Neural progenitor cell (in vitro differentiated cells): Measurements from ENCODE around the gene ALKBH2. TPM values are rescaled to one million over a fixed set of nuclear protein-coding genes. Genes with fewer than 3 reads are reported as not detected.
A peak's percentile ranks its signal among the peaks of the same experiment; 100 is the strongest.

Experiments used
- DNase-seq: peaks from one replicate; pipeline ENCODE4 v3.0.0-alpha.2; 2016; ENCODE audit warnings: low spot score
- H2AFZ ChIP-seq: fragments of 200-600 bp; sonication (generic); replicated peaks from 2 replicates; pipeline ENCODE4 v1.6.1; 2016; ENCODE audit warnings: antibody characterized with exemption
- H3F3A ChIP-seq: fragments of 200-600 bp; sonication (generic); 2 replicates; pipeline ENCODE4 v1.6.1; 2016; ENCODE audit warnings: antibody characterized with exemption, low read depth
- H3K27ac ChIP-seq: fragments of 200-600 bp; sonication (generic); 2 replicates; pipeline ENCODE4 v1.5.1; 2016; ENCODE audit warnings: mild to moderate bottlenecking
- H3K27me3 ChIP-seq: fragments of 200-600 bp; sonication (generic); 2 replicates; pipeline ENCODE4 v1.6.1; 2016; ENCODE audit warnings: mild to moderate bottlenecking, moderate library complexity
- H3K36me3 ChIP-seq: fragments of 200-600 bp; sonication (generic); 2 replicates; pipeline ENCODE4 v1.5.1; 2016
- H3K4me1 ChIP-seq: fragments of 200-600 bp; sonication (generic); 2 replicates; pipeline ENCODE4 v1.6.1; 2016; ENCODE audit warnings: mixed run types
- H3K4me2 ChIP-seq: fragments of 200-600 bp; sonication (generic); 2 replicates; pipeline ENCODE4 v1.6.1; 2016
- H3K4me3 ChIP-seq: fragments of 200-600 bp; sonication (generic); 2 replicates; pipeline ENCODE4 v1.5.1; 2016
- H3K79me2 ChIP-seq: fragments of 200-600 bp; sonication (generic); 2 replicates; pipeline ENCODE4 v1.6.1; 2016; ENCODE audit warnings: low read depth
- H3K9ac ChIP-seq: fragments of 200-600 bp; sonication (generic); 2 replicates; pipeline ENCODE4 v1.6.1; 2016
- H3K9me3 ChIP-seq: fragments of 200-600 bp; sonication (generic); 2 replicates; pipeline ENCODE4 v1.5.1; 2016; ENCODE audit warnings: low read depth
- H4K20me1 ChIP-seq: fragments of 200-600 bp; sonication (generic); 2 replicates; pipeline ENCODE4 v1.6.1; 2016; ENCODE audit warnings: low read depth
- H3K27ac Mint-ChIP-seq: 3 replicates; pipeline ENCODE4 v1.8.0; 2021; ENCODE audit warnings: mixed read lengths
- H3K27me3 Mint-ChIP-seq: 2 replicates; pipeline ENCODE4 v1.8.0; 2022; ENCODE audit warnings: low read depth, mild to moderate bottlenecking, inconsistent platforms, moderate library complexity, mixed read lengths; ENCODE audit not compliant: insufficient read depth
- H3K36me3 Mint-ChIP-seq: 3 replicates; pipeline ENCODE4 v1.8.0; 2021; ENCODE audit warnings: mixed read lengths
- H3K4me1 Mint-ChIP-seq: 3 replicates; pipeline ENCODE4 v1.8.0; 2021; ENCODE audit warnings: mixed read lengths
- H3K4me3 Mint-ChIP-seq: 3 replicates; pipeline ENCODE4 v1.8.0; 2021; ENCODE audit warnings: mild to moderate bottlenecking, moderate library complexity, mixed read lengths
- H3K9me3 Mint-ChIP-seq: 3 replicates; pipeline ENCODE4 v1.8.0; 2020; ENCODE audit warnings: mixed read lengths
- EZH2 ChIP-seq: fragments of 200-600 bp; sonication (generic); IDR thresholded peaks from 2 replicates; pipeline ENCODE4 v1.6.1; 2017; ENCODE audit warnings: antibody characterized with exemption, mild to moderate bottlenecking, moderate library complexity
- EZH2phosphoT487 ChIP-seq: fragments of 200-600 bp; sonication (generic); IDR thresholded peaks from 2 replicates; pipeline ENCODE4 v1.6.1; 2017; ENCODE audit warnings: antibody characterized with exemption
- total RNA-seq: library from RNA; depleted of rRNA; stranded (reverse); fragments of >200 nt; gene quantifications from 2 replicates; pipeline ENCODE4 v1.2.3, GENCODE V29; 2015; ENCODE audit warnings: low replicate concordance
- TF ChIP-seq, protein P1 (sequence below): fragments of 200-600 bp; sonication (generic); IDR thresholded peaks from 2 replicates; pipeline ENCODE4 v1.5.1; 2017; ENCODE audit warnings: antibody characterized with exemption, mild to moderate bottlenecking

Gene ALKBH2
- total RNA-seq, 1 donor from 2014 or later = 18.5 TPM

DNA sequence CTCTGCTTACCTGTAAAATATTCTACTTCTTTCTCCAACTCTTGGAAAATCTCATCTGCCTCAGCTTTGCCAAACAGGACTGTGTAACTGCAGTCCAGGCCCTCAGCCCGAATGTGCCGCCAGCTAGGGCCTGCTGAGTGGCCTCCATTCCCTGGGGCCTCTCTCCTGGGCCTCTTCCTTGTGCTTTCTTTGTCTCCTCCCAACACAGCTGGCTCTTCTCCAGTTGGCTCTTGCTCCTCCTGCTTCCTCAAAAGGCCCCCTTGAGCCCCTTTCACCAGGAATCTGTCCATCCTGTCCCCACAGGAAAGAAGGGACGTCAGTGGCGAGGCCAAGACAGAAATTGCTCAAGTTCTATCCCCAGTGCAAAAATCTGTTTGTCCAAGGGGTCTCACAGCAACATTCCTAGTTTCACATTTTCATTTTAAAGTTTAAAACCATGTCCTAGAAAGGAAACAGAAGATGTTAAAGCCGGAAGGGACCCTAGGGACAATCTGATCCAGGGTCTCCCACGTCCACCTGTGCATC is 713 bp downstream of the ALKBH2 start:
- Histone ChIP-seq H3K36me3 (no peaks in the 10 kb centered on the region), H3K4me2 (peak overlapping the region; percentile 28), H4K20me1 (no peaks in the 10 kb centered on the region), H3K27ac (no peak overlapping the region), H3K4me1 (peaks cover 6% of the 10 kb centered on the region), H3K9me3 (no peaks in the 10 kb centered on the region), H3F3A (peaks cover 12% of the 10 kb centered on the region), H3K27me3 (no peaks in the 10 kb centered on the region), H3K4me3 (peak overlapping the region; percentile 18), H3K9ac (no peak overlapping the region), H3K79me2 (peaks cover 11% of the 10 kb centered on the region), H2AFZ (peak overlapping the region; percentile 90)
- peaks cover 17% of the 10 kb centered on the region for H3K36me3 Mint-ChIP-seq
- peaks cover 37% of the 10 kb centered on the region for H3K4me1 Mint-ChIP-seq
- no peak for DNase-seq
- TF ChIP-seq, protein P1, sequence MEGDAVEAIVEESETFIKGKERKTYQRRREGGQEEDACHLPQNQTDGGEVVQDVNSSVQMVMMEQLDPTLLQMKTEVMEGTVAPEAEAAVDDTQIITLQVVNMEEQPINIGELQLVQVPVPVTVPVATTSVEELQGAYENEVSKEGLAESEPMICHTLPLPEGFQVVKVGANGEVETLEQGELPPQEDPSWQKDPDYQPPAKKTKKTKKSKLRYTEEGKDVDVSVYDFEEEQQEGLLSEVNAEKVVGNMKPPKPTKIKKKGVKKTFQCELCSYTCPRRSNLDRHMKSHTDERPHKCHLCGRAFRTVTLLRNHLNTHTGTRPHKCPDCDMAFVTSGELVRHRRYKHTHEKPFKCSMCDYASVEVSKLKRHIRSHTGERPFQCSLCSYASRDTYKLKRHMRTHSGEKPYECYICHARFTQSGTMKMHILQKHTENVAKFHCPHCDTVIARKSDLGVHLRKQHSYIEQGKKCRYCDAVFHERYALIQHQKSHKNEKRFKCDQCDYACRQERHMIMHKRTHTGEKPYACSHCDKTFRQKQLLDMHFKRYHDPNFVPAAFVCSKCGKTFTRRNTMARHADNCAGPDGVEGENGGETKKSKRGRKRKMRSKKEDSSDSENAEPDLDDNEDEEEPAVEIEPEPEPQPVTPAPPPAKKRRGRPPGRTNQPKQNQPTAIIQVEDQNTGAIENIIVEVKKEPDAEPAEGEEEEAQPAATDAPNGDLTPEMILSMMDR = no peak
- TF ChIP-seq EZH2phosphoT487 (no peak), EZH2 (no peak)
- H3K27ac Mint-ChIP-seq = peak overlapping the region; percentile 91
- peaks cover 4% of the 10 kb centered on the region for H3K27me3 Mint-ChIP-seq
- no peaks in the 10 kb centered on the region for H3K9me3 Mint-ChIP-seq
- H3K4me3 Mint-ChIP-seq = peak overlapping the region; percentile 84

GRCh38 chr12:109089683-109090082 is 3.6 kb downstream of the ALKBH2 start:
- no peak for TF ChIP-seq EZH2
- TF ChIP-seq, protein P1 = no peak
- no peak for TF ChIP-seq EZH2phosphoT487
- no peak overlapping the region for H2AFZ ChIP-seq
- H3K9me3 ChIP-seq = no peaks in the 10 kb centered on the region
- H4K20me1 ChIP-seq = no peaks in the 10 kb centered on the region
- Mint-ChIP-seq H3K4me1 (peaks cover 31% of the 10 kb centered on the region), H3K27ac (no peak overlapping the region), H3K27me3 (peaks cover 2% of the 10 kb centered on the region), H3K4me3 (no peak overlapping the region), H3K36me3 (peaks cover 17% of the 10 kb centered on the region), H3K9me3 (no peaks in the 10 kb centered on the region)
- no peak for DNase-seq
- no peaks in the 10 kb centered on the region for H3K27me3 ChIP-seq
- H3K4me2 ChIP-seq = no peak overlapping the region
- H3K4me3 ChIP-seq = no peak overlapping the region
- no peak overlapping the region for H3K9ac ChIP-seq
- peaks cover 11% of the 10 kb centered on the region for H3K79me2 ChIP-seq
- H3K36me3 ChIP-seq = no peaks in the 10 kb centered on the region
- no peak overlapping the region for H3K27ac ChIP-seq
- H3K4me1 ChIP-seq = peaks cover 6% of the 10 kb centered on the region
- no peaks in the 10 kb centered on the region for H3F3A ChIP-seq

- Mint-ChIP-seq H3K9me3 (no peaks in the 10 kb centered on the region), H3K27me3 (no peaks in the 10 kb centered on the region), H3K36me3 (peaks cover 17% of the 10 kb centered on the region), H3K27ac (no peak overlapping the region), H3K4me3 (no peak overlapping the region), H3K4me1 (peaks cover 30% of the 10 kb centered on the region)
- H3K9me3 ChIP-seq = no peaks in the 10 kb centered on the region
- DNase-seq = no peak
- no peak overlapping the region for H3K4me2 ChIP-seq
- H3K27me3 ChIP-seq = no peaks in the 10 kb centered on the region
- TF ChIP-seq EZH2phosphoT487 (no peak), EZH2 (no peak)
- TF ChIP-seq, protein P1 = no peak
- no peak overlapping the region for H3K27ac ChIP-seq
- H3F3A ChIP-seq = no peaks in the 10 kb centered on the region
- no peak overlapping the region for H3K9ac ChIP-seq
- no peaks in the 10 kb centered on the region for H3K36me3 ChIP-seq
- peaks cover 11% of the 10 kb centered on the region for H3K79me2 ChIP-seq
- H3K4me1 ChIP-seq = peaks cover 6% of the 10 kb centered on the region
- H4K20me1 ChIP-seq = no peaks in the 10 kb centered on the region
- no peak overlapping the region for H2AFZ ChIP-seq
- no peak overlapping the region for H3K4me3 ChIP-seq
Measured at GRCh38 chr12:109088818-109089217, 4.5 kb downstream of the ALKBH2 start.
